ENCODE data around the gene ARHGAP5. TPM values are rescaled to one million over a fixed set of nuclear protein-coding genes. Genes with fewer than 3 reads are reported as not detected.
"Not testable (repeated sequence)": the region's sequence is repeated elsewhere in the genome, so short reads cannot be mapped to it uniquely, and the experiment has no call there.

ARHGAP5 gene
- total RNA-seq, 1 donor from 2014 or later: 28.8 TPM

DNA sequence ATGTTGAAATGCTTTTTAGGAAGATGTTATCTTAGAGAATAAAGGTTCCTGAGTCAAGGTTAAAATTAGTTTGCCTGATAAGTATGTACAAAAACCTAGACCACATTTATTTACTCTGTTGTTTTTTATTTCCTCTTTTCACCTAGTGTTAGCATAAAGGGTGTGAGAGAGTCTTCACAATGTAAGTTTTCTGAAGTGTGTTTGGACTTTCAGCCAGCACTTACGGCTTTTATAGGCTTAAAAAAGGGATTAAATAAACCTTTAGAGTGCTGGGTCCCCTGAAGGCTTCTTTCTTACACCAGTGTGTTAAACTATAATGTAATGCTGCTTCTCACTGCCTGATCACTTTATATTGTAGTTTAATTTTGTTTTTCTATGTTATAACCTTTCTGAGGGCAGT is 27.2 kb downstream of the ARHGAP5 start:
- intact Hi-C loops (cut with micrococcal nuclease): no loop called here

GRCh38 chr14:32104803-32105202 is 27.7 kb downstream of the ARHGAP5 start:
- intact Hi-C loops (cut with micrococcal nuclease): no loop called here

DNA sequence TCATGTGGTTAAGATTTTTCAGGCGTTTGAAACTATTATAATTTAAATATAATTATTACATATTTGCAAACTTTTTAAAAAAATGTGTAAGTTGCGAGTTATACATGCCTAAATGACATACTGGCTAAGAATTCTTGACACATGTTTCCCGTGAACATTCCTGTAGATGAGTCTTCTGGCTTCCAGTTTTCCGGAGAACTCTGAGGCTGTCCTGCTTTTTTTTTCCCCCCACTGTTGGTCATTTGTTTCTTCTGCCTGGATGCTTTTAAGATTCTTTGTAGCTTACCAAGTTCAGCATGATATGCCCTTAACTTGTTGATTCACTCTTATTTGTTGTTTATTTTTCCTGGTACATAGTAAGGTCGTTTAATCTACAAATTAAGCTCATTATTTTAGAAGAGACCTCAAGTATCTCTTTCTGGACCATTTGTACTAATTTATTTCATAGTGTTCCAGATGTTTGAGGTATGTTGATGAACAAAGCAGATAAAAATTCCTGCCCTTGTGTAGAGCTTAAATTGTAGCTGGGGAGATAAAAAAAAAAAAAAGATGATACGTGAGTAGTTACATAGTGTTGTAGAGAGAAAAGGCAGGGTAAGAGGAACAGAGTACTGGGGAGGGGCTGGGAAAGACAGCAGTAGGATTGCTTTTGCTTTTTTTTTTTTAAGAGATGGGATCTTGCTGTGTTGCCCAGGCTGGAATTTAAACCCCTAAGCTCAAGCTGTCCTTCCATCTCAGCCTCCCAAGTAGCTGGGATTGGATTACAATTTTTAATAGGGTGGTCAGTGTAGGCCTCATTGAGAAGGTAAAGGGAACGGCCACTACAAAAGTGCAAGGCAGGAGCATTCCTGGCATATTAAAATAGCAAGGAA is 32.8 kb downstream of the ARHGAP5 start:
- intact Hi-C loops (cut with micrococcal nuclease): no loop called here

DNA sequence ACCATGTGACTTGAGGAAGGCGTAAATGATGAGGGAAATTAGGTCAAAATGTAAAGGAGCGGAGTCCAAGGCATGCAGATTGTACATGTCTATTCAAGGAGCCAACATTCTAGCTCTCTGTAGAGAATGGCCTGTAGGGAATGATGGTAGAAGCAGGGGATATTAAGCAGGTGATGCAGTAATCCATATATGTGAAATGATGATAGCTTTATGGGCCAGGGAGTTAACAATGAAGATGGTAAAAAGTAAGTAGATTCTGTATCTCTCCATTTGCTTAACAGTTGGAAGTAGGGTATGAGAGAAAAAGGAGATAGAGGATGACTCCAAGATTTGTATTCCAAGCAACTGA is 33.4 kb downstream of the ARHGAP5 start:
- intact Hi-C loops (cut with micrococcal nuclease): no loop called here

DNA sequence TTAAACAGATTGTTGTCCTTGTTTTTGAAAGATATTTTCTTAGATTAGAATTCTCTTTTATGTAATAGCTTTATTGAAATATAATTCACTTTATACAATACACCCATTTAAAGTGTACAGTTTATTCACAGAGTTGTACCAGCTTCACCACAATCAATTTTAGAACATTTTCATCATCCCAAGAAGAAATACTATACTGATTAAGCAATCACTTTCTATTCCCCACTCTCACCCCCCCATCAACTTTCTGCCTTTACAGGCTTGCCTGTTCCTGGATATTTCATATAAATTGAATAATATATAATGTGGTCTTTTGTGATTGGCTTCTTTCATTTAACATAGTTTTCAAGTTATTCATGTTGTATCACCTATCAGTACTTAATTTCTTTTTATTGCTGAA is 44.4 kb downstream of the ARHGAP5 start:
- intact Hi-C loops (cut with micrococcal nuclease): no loop called here

DNA sequence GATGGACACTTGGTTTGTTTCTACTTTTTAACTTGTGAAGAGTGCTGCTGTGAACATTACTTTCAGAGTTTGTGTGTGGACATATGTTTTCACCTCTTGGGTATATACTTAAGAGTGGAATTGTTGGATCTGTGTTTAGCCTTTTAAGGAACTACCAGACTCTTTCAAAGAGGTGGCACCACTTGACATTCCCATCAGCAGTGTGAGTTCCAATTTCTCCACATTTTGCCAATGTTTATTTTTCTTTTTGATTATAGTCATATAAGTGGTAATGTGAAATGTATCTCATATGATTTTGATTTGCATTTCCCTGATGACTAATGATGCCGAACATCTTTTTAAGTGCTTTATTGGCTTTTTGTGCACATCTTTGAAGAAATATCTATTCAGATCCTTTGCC is 44.8 kb downstream of the ARHGAP5 start:
- intact Hi-C loops (cut with micrococcal nuclease): no loop called here

- intact Hi-C loops (cut with micrococcal nuclease): not testable (repeated sequence)
These were observed 50.0 kb downstream of the ARHGAP5 start for GRCh38 chr14:32126899-32127730.

DNA sequence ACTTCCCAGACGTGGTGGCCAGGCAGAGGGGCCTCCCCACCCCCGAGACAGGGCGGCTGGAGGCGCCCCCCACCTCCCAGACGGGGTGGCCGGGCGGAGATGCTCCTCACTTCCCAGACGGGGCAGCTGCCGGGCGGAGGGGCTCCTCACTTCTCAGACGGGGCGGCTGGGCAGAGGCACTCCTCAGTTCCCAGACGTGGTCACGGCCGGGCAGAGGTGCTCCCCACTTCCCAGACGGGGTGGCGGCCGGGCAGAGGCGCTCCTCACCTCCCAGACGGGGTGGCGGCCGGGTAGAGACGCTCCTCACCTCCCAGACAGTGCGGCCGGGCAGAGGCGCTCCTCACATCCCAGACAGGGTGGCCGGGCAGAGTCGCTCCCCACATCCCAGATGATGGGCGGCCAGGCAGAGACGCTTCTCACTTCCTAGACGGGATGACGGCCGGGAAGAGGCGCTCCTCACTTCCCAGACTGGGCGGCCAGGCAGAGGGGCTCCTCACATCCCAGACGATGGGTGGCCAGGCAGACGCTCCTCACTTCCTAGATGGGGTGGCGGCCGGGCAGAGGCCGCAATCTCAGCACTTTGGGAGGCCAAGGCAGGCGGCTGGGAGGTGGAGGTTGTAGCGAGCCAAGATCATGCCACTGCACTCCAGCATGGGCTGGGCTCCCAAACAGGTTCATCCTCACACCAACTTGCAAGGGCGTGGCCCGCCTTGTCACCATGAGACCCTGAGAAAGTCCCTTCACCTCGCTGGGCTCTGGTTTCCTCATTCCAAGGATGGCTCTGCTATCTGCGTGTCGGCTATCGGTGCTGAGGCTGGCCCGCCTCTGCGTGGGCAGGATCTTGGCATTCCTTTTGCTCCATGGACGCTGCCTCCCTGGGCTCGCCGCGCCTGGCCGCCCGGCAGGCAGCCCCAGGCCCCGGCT is 50.9 kb downstream of the ARHGAP5 start:
- intact Hi-C loops (cut with micrococcal nuclease): not testable (repeated sequence)

GRCh38 chr14:32128703-32129102 is 51.6 kb downstream of the ARHGAP5 start:
- intact Hi-C loops (cut with micrococcal nuclease): no loop called here

DNA sequence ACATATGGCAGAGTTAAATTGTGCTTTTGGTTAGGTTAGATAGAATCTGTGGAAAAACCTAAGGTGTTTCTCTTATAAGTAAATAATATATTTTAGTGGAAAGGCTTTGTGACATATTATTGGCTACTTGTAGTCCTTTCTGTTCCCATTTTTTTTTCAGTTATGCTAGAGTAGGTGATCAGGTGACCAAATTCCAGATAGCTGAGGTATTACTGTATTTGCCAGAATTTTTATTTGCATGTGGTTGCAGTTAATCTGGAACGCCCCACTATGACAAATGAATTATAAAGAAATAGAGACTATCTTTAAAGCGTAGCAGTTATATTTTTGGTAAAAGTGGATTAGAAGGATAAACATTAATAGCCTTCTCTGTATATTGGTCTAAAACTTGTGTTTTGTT is 52.0 kb downstream of the ARHGAP5 start:
- intact Hi-C loops (cut with micrococcal nuclease): no loop called here

GRCh38 chr14:32131689-32132088 is 54.6 kb downstream of the ARHGAP5 start:
- intact Hi-C loops (cut with micrococcal nuclease): not testable (repeated sequence)

DNA sequence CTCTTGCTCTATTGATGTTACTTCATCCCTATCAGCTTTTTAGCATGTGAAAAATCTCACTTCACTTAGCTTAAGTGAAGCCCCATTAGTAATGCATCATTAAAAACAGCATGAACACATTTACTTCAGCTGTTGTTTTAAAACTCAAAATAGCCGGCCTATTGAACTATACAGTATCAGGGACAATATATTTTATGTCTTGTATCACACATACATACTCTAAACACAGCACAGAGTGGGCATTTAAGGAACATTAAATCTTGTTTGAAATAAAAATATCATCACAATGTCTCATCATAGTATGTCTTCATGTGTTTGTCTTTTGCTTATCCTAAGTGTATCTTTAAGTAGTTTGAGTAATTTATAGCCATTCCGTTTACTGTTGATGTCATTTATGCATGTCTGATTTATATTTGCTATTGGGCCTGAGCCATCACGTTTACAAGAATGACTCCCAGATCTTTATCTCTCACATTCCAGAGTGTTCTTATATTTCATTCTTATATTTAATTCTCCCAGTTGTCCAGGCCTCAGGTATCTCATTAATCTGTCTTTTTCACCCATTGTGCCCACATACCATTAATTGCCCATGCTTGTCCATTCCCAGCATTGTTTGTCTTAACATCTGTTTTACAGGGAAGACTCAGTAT is 57.5 kb downstream of the ARHGAP5 start:
- intact Hi-C loops (cut with micrococcal nuclease): loop anchor here (5.0 kb wide), 1 partner anchor 68 kb away; the partner anchor contains the start of genes RNU6-7 and RNU6-8

DNA sequence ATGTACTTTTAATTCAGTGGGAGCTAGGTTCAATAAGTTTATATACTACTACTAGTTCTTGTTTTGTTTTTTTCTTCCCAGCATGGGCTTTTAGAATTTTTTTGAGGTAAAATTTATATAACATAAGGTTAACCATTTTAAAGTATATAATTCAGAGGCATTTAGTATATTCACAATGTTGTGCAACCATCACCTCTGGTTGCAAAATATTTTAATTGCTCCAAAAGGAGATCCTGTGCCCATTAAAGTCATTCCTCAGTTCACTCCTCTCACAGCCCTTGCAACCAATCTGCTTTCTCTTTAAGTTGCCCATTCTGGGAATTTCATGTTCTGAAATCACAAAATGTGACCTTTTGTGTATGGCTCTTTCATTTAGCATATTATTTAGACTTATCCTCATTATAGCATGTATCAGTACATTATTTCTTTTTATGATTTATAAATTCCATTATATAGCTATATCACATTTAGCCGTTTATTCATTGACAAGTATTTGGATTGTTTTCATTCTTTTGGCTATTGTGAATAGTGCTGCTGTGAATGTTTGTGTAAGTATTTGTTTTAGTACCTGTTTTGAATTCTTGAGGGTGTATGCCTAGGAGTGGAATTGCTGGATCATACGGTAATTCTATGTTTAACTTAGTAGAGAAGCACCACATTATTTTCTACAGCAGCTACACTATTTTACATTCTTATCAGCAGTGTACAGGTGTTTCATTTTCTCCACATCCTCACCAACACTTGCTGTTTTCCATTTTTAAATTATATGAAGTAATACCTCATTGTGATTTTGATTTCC is 59.1 kb downstream of the ARHGAP5 start:
- intact Hi-C loops (cut with micrococcal nuclease): loop anchor here (5.0 kb wide), 1 partner anchor 66 kb away; the partner anchor contains the start of genes RNU6-7 and RNU6-8

- intact Hi-C loops (cut with micrococcal nuclease): loop anchor here (5.0 kb wide), 1 partner anchor 65 kb away; the partner anchor contains the start of genes RNU6-7 and RNU6-8
These were observed 60.2 kb downstream of the ARHGAP5 start for GRCh38 chr14:32137313-32137712.

DNA sequence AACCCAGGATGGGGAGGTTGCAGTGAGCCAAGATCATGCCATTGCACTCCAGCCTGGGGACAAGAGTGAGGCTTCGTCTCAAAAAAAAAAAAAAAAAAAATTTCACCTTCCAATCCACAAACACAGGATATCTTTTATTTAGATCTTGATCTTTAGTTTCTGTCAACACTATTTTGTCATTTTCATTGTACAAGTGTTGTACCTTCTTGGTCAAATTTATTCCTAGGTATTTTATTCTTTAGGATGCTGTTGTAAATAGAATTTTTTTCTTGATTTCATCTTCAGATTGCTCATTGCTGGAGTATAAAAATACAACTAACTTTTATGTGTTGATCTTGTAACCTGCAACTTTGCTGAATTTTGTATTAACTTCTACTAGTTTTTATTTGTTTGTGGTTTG is 60.8 kb downstream of the ARHGAP5 start:
- intact Hi-C loops (cut with micrococcal nuclease): loop anchor here (5.0 kb wide), 1 partner anchor 64 kb away; the partner anchor contains the start of genes RNU6-7 and RNU6-8

DNA sequence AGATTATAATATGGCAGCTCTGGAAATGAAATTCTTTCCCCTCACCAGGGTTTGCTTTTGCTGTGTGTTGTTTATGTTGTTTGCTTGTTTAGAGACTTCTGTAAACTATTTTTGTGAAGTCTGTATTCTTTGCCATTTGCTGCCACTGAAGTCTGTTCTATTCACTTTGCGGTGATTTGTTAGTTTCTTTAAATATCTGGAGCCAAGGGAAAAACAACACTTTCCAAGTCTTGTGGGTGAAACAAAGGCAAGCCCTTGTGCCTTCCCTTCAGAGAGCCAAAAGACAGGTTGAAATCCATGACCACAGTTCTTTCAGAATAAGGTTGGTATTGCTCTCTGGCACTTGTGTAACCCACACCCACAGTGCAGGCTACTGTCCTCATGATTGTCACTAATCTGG is 65.2 kb downstream of the ARHGAP5 start:
- intact Hi-C loops (cut with micrococcal nuclease): no loop called here

DNA sequence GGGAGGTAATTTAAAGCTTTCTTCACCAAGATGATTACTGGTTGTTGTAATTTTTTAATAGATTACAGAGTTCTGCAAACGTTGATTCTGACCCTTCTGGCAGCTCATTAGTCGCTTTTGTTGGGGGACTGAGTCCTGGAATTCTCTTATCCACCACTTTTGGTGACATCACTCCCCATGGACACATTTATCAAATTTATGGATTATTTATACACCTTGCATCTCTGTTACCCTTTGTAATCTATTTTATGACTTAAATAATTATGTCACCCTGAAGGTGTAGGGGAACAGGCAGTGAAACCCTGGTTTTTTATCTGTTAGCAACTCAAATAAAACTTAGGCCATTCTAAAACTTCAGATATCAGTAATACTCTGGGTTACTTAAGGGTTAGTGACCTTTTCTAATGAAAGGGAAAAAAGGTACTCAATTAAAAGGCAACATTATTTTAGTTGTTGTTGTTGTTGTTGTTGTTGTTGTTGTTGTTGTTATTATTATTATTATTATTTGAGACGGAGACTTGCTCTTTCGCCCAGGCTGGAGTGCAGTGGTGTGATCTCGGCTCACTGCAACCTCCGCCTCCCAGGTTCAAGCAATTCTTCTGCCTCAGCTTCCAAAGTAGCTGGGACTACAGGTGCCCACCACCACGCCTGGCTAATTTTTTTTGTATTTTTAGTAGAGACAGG is 65.8 kb downstream of the ARHGAP5 start:
- intact Hi-C loops (cut with micrococcal nuclease): no loop called here

- intact Hi-C loops (cut with micrococcal nuclease): no loop called here
These were observed 73.3 kb downstream of the ARHGAP5 start for GRCh38 chr14:32150392-32150791.

DNA sequence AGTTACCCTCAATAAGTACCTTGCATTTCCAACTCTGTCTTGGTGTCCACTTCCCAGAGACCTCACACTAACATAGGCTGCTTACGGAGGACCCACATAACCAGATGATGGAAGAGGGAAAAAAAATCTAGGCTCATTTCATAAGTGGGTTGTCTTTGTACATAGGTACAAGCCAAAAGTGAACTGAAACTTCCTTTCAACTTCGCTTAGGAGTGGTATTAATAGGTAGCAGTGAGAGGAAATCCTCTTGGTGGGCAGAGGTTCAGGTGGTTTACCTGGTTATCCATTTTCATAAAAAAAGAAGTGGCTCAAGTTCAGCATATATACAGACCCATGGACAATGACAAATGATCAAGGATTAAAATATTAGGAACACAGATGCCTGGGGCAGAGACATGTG is 88.9 kb downstream of the ARHGAP5 start:
- intact Hi-C loops (cut with micrococcal nuclease): no loop called here

All from T-helper 1 cell treated with Interleukin-12 subunit alpha and Interleukin-12 subunit beta and Interleukin-4 antibody, amounts not matched to agents 30 ng/mL and 1 ng/mL, for 36 hours (primary cell).